Activated T-helper 17 cell treated with anti-CD3 and anti-CD28 coated beads, Interleukin-2, amount 50 U/mL, for 72 hours (primary cell): ENCODE data around the gene KCNH5. TPM values are rescaled to one million over a fixed set of nuclear protein-coding genes. Genes with fewer than 3 reads are reported as not detected.
"Not testable (repeated sequence)": the region's sequence is repeated elsewhere in the genome, so short reads cannot be mapped to it uniquely, and the experiment has no call there.

Experiments
- ATAC-seq: fragments of 150-1000 bp; cut with Tn5 transposase; replicated peaks from 2 replicates; pipeline ENCODE4 v1.10.0; 2021; ENCODE audit warnings: mild to moderate bottlenecking, moderate library complexity
- H3K27ac Mint-ChIP-seq: one replicate; pipeline ENCODE4 v1.8.0; 2022; ENCODE audit warnings: mixed read lengths
- H3K27me3 Mint-ChIP-seq: one replicate; pipeline ENCODE4 v1.8.0; 2022; ENCODE audit warnings: mixed read lengths
- H3K36me3 Mint-ChIP-seq: one replicate; pipeline ENCODE4 v1.8.0; 2022; ENCODE audit warnings: low read depth, mild to moderate bottlenecking, mixed read lengths
- H3K4me1 Mint-ChIP-seq: one replicate; pipeline ENCODE4 v1.8.0; 2022; ENCODE audit warnings: mixed read lengths
- H3K4me3 Mint-ChIP-seq: one replicate; pipeline ENCODE4 v1.8.0; 2022; ENCODE audit warnings: mild to moderate bottlenecking, mixed read lengths
- H3K9me3 Mint-ChIP-seq: one replicate; pipeline ENCODE4 v1.8.0; 2022; ENCODE audit warnings: mixed read lengths
- total RNA-seq, 2 donors: library from RNA; stranded (reverse); gene quantifications; one replicate each; pipeline ENCODE4 v1.2.3, GENCODE V29; 2022

Gene KCNH5
- total RNA-seq, 2 donors from 2014 or later, result not detected

GRCh38 chr14:62778310-62778709 lies 266.9 kb downstream of the KCNH5 start:
- no peak for ATAC-seq
- peaks cover 12% of the 10 kb centered on the region for H3K9me3 Mint-ChIP-seq
- no peak overlapping the region for H3K4me3 Mint-ChIP-seq
- H3K27me3 Mint-ChIP-seq, result no peaks in the 10 kb centered on the region
- H3K4me1 Mint-ChIP-seq, result no peaks in the 10 kb centered on the region
- H3K27ac Mint-ChIP-seq, result no peak overlapping the region
- H3K36me3 Mint-ChIP-seq, result no peaks in the 10 kb centered on the region

- Mint-ChIP-seq H3K27ac (no peak overlapping the region), H3K9me3 (peaks cover 14% of the 10 kb centered on the region), H3K4me3 (no peak overlapping the region), H3K4me1 (no peaks in the 10 kb centered on the region), H3K36me3 (no peaks in the 10 kb centered on the region), H3K27me3 (no peaks in the 10 kb centered on the region)
- ATAC-seq, result no peak
Observed at GRCh38 chr14:62777510-62777909, 267.7 kb downstream of the KCNH5 start.

- H3K27me3 Mint-ChIP-seq, result no peaks in the 10 kb centered on the region
- peaks cover 7% of the 10 kb centered on the region for H3K9me3 Mint-ChIP-seq
Observed at GRCh38 chr14:62776300-62776699, 269.0 kb downstream of the KCNH5 start.

GRCh38 chr14:62768753-62769152 lies 276.5 kb downstream of the KCNH5 start:
- ATAC-seq, result no peak
- Mint-ChIP-seq H3K27me3 (no peaks in the 10 kb centered on the region), H3K4me3 (no peak overlapping the region), H3K27ac (no peak overlapping the region), H3K4me1 (no peaks in the 10 kb centered on the region), H3K9me3 (peaks cover 3% of the 10 kb centered on the region), H3K36me3 (no peaks in the 10 kb centered on the region)

More at GRCh38 chr14:62776300-62776699, 269.0 kb downstream of the KCNH5 start:
- Mint-ChIP-seq H3K36me3 (no peaks in the 10 kb centered on the region), H3K4me3 (no peak overlapping the region), H3K27ac (no peak overlapping the region), H3K4me1 (no peaks in the 10 kb centered on the region)
- no peak for ATAC-seq

- H3K27me3 Mint-ChIP-seq, result no peaks in the 10 kb centered on the region
- ATAC-seq, result no peak
- no peaks in the 10 kb centered on the region for H3K4me1 Mint-ChIP-seq
- no peaks in the 10 kb centered on the region for H3K9me3 Mint-ChIP-seq
- no peaks in the 10 kb centered on the region for H3K36me3 Mint-ChIP-seq
- H3K4me3 Mint-ChIP-seq, result no peak overlapping the region
- no peak overlapping the region for H3K27ac Mint-ChIP-seq
Observed at GRCh38 chr14:62763951-62764350, 281.3 kb downstream of the KCNH5 start.

GRCh38 chr14:62759796-62760195 lies 285.5 kb downstream of the KCNH5 start:
- H3K36me3 Mint-ChIP-seq, result no peaks in the 10 kb centered on the region
- H3K4me1 Mint-ChIP-seq, result no peaks in the 10 kb centered on the region
- H3K4me3 Mint-ChIP-seq, result no peak overlapping the region
- no peaks in the 10 kb centered on the region for H3K27me3 Mint-ChIP-seq
- no peaks in the 10 kb centered on the region for H3K9me3 Mint-ChIP-seq
- no peak overlapping the region for H3K27ac Mint-ChIP-seq
- ATAC-seq, result no peak

GRCh38 chr14:62746881-62747280 lies 298.4 kb downstream of the KCNH5 start:
- H3K27ac Mint-ChIP-seq, H3K27me3 Mint-ChIP-seq, H3K36me3 Mint-ChIP-seq, ATAC-seq, H3K9me3 Mint-ChIP-seq, H3K4me3 Mint-ChIP-seq, H3K4me1 Mint-ChIP-seq: not testable (repeated sequence)

GRCh38 chr14:62745496-62745895 lies 299.8 kb downstream of the KCNH5 start:
- Mint-ChIP-seq H3K4me3 (no peak overlapping the region), H3K36me3 (no peaks in the 10 kb centered on the region), H3K4me1 (no peaks in the 10 kb centered on the region), H3K27ac (no peak overlapping the region), H3K27me3 (no peaks in the 10 kb centered on the region), H3K9me3 (no peaks in the 10 kb centered on the region)
- no peak for ATAC-seq

GRCh38 chr14:62743560-62743959 lies 301.7 kb downstream of the KCNH5 start:
- Mint-ChIP-seq H3K9me3 (peaks cover 4% of the 10 kb centered on the region), H3K27me3 (peaks cover 2% of the 10 kb centered on the region), H3K27ac (no peak overlapping the region), H3K4me1 (no peaks in the 10 kb centered on the region), H3K4me3 (no peak overlapping the region), H3K36me3 (no peaks in the 10 kb centered on the region)
- ATAC-seq, result no peak

GRCh38 chr14:62743118-62743517 lies 302.1 kb downstream of the KCNH5 start:
- Mint-ChIP-seq H3K36me3 (no peaks in the 10 kb centered on the region), H3K9me3 (peaks cover 5% of the 10 kb centered on the region), H3K27ac (no peak overlapping the region), H3K4me1 (no peaks in the 10 kb centered on the region), H3K27me3 (peaks cover 2% of the 10 kb centered on the region), H3K4me3 (no peak overlapping the region)
- ATAC-seq, result no peak

- Mint-ChIP-seq H3K9me3 (peaks cover 12% of the 10 kb centered on the region), H3K27me3 (peaks cover 2% of the 10 kb centered on the region), H3K4me1 (no peaks in the 10 kb centered on the region), H3K36me3 (no peaks in the 10 kb centered on the region), H3K4me3 (no peak overlapping the region), H3K27ac (no peak overlapping the region)
- ATAC-seq, result no peak
Observed at GRCh38 chr14:62739647-62740046, 305.6 kb downstream of the KCNH5 start.

- ATAC-seq, result no peak
- peaks cover 12% of the 10 kb centered on the region for H3K9me3 Mint-ChIP-seq
- H3K4me3 Mint-ChIP-seq, result no peak overlapping the region
- H3K27me3 Mint-ChIP-seq, result peaks cover 2% of the 10 kb centered on the region
- H3K36me3 Mint-ChIP-seq, result no peaks in the 10 kb centered on the region
- H3K27ac Mint-ChIP-seq, result no peak overlapping the region
- no peaks in the 10 kb centered on the region for H3K4me1 Mint-ChIP-seq
Observed at GRCh38 chr14:62736048-62737043, 308.9 kb downstream of the KCNH5 start.

- no peak for ATAC-seq
- H3K9me3 Mint-ChIP-seq, result peaks cover 12% of the 10 kb centered on the region
- H3K36me3 Mint-ChIP-seq, result no peaks in the 10 kb centered on the region
Observed at GRCh38 chr14:62734831-62735230, 310.4 kb downstream of the KCNH5 start.

GRCh38 chr14:62722406-62722805 lies 322.9 kb downstream of the KCNH5 start:
- Mint-ChIP-seq H3K36me3 (no peaks in the 10 kb centered on the region), H3K4me3 (no peak overlapping the region), H3K9me3 (peaks cover 5% of the 10 kb centered on the region), H3K27me3 (no peaks in the 10 kb centered on the region), H3K27ac (no peak overlapping the region), H3K4me1 (no peaks in the 10 kb centered on the region)
- no peak for ATAC-seq

More at GRCh38 chr14:62734831-62735230, 310.4 kb downstream of the KCNH5 start:
- H3K4me1 Mint-ChIP-seq, result no peaks in the 10 kb centered on the region
- H3K27me3 Mint-ChIP-seq, result peaks cover 2% of the 10 kb centered on the region
- no peak overlapping the region for H3K27ac Mint-ChIP-seq
- no peak overlapping the region for H3K4me3 Mint-ChIP-seq

GRCh38 chr14:62718629-62719028 lies 326.6 kb downstream of the KCNH5 start:
- Mint-ChIP-seq H3K9me3 (peaks cover 5% of the 10 kb centered on the region), H3K36me3 (no peaks in the 10 kb centered on the region), H3K4me3 (no peak overlapping the region), H3K27me3 (no peaks in the 10 kb centered on the region), H3K27ac (no peak overlapping the region), H3K4me1 (no peaks in the 10 kb centered on the region)
- ATAC-seq, result no peak
